ENCODE data around the gene PTGER4.

DNA sequence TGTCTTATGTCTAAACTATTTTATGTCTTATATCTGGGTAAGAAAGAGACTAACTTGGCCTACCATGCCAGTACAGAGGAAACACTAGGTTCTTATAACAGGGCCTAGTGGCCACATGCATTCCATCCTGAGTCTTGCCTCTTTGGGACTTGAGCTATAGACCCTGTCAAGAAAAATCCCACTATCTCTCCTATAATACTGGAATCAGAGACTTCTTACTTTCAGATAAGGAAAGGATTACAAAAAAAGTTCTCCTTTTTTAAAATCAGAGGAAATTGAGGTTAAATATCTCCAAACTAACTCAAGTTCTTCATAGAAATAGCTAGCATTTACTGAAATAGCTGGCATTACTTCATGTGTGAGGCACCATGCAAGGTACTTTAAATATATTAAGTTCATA lies 34.3 kb downstream of the PTGER4 start:
- TF ChIP-seq, protein P1, sequence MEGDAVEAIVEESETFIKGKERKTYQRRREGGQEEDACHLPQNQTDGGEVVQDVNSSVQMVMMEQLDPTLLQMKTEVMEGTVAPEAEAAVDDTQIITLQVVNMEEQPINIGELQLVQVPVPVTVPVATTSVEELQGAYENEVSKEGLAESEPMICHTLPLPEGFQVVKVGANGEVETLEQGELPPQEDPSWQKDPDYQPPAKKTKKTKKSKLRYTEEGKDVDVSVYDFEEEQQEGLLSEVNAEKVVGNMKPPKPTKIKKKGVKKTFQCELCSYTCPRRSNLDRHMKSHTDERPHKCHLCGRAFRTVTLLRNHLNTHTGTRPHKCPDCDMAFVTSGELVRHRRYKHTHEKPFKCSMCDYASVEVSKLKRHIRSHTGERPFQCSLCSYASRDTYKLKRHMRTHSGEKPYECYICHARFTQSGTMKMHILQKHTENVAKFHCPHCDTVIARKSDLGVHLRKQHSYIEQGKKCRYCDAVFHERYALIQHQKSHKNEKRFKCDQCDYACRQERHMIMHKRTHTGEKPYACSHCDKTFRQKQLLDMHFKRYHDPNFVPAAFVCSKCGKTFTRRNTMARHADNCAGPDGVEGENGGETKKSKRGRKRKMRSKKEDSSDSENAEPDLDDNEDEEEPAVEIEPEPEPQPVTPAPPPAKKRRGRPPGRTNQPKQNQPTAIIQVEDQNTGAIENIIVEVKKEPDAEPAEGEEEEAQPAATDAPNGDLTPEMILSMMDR (IDR thresholded peaks at IDR 0.05; ENCODE audit: low read depth, low read length, poor library complexity, severe bottlenecking): no peak
- TF ChIP-seq EZH2phosphoT487 (IDR thresholded peaks at IDR 0.05; ENCODE audit: borderline replicate concordance, low read length): no peak
